K562 (cell line): ENCODE measurements around the gene MARS1. TPM values are rescaled to one million over a fixed set of nuclear protein-coding genes. Genes with fewer than 3 reads are reported as not detected.

Source experiments
- CHD1 ChIP-seq: fragments of 200-600 bp; sonication (generic); IDR thresholded peaks from one replicate; pipeline ENCODE4 v1.6.1; 2012; ENCODE audit warnings: mild to moderate bottlenecking, moderate library complexity, low read length, inconsistent platforms
- FOS ChIP-seq: IDR thresholded peaks from 3 replicates; pipeline ENCODE4 v1.6.1; 2011; ENCODE audit not compliant: insufficient read length; ENCODE audit errors: extremely low read depth
- GATAD2B ChIP-seq: fragments of 450-650 bp; IDR thresholded peaks from 2 replicates; pipeline ENCODE4 v1.6.1; 2017; ENCODE audit warnings: mild to moderate bottlenecking, borderline replicate concordance
- GTF2A2 ChIP-seq: IDR thresholded peaks from 2 replicates; pipeline ENCODE4 v1.6.1; 2016; ENCODE audit warnings: mild to moderate bottlenecking, missing genetic modification characterization, missing compliant biosample characterization
- IFI16 ChIP-seq: fragments of 250-450 bp; sonication (Bioruptor Pico); IDR thresholded peaks from 2 replicates; pipeline ENCODE4 v2.1.2; 2022; ENCODE audit warnings: mild to moderate bottlenecking, inconsistent platforms
- KDM1A ChIP-seq, 2 experiments: fragments of 450-650 bp; IDR thresholded peaks; 2 replicates each; pipeline ENCODE4 v1.6.1; 2016; ENCODE audit warnings: mild to moderate bottlenecking in 2 of 2
- KDM5B ChIP-seq: fragments of 200-600 bp; sonication (generic); IDR thresholded peaks from 2 replicates; pipeline ENCODE4 v1.6.1; 2012; ENCODE audit warnings: low read depth, mild to moderate bottlenecking, moderate library complexity, low read length, control low read depth, inconsistent platforms; ENCODE audit not compliant: insufficient replicate concordance
- LCOR ChIP-seq: sonication (generic); formaldehyde crosslinking; IDR thresholded peaks from 2 replicates; pipeline ENCODE4 v1.8.0; 2022; ENCODE audit warnings: mild to moderate bottlenecking, missing genetic modification reagents
- POLR2A ChIP-seq: fragments of 450-650 bp; conservative IDR thresholded peaks from 2 replicates; pipeline ENCODE4 v1.6.1; 2016
- POLR3G ChIP-seq: IDR thresholded peaks from 2 replicates; pipeline ENCODE4 v1.6.1; 2011; ENCODE audit not compliant: insufficient read length, insufficient replicate concordance; ENCODE audit errors: extremely low read depth
- RAD21 ChIP-seq, 2 experiments: fragments of 250-450 bp in 1 of 2; fragments of 450-650 bp in 1 of 2; sonication (Bioruptor Pico) in 1 of 2; formaldehyde crosslinking in 1 of 2; IDR thresholded peaks in 1 of 2; conservative IDR thresholded peaks in 1 of 2; 2 replicates each; pipeline versions ENCODE4 v1.4.0 to v1.8.0; 2020 to 2022; ENCODE audit warnings: mild to moderate bottlenecking in 2 of 2, moderate library complexity in 1 of 2
- RREB1 ChIP-seq: fragments of 250-450 bp; sonication (Bioruptor Pico); IDR thresholded peaks from 2 replicates; pipeline ENCODE4 v1.4.0; 2020
- SIX5 ChIP-seq, 2 experiments: IDR thresholded peaks; 2 replicates each; pipeline ENCODE4 v1.6.1; 2011; ENCODE audit warnings: low read length in 2 of 2, borderline replicate concordance in 1 of 2, low read depth in 1 of 2, mild to moderate bottlenecking in 1 of 2, moderate library complexity in 1 of 2; ENCODE audit not compliant: insufficient read depth in 1 of 2
- VEZF1 ChIP-seq: fragments of 200-800 bp; sonication (Bioruptor generic); IDR thresholded peaks from 2 replicates; pipeline ENCODE4 v1.6.1; 2017; ENCODE audit warnings: missing genetic modification characterization, missing compliant biosample characterization
- ZBTB1 ChIP-seq: sonication (generic); formaldehyde crosslinking; IDR thresholded peaks from 2 replicates; pipeline ENCODE4 v1.8.1; 2023; ENCODE audit warnings: missing genetic modification reagents, low read depth, mild to moderate bottlenecking, borderline replicate concordance
- ZHX1 ChIP-seq: fragments of 150-350 bp; conservative IDR thresholded peaks from 2 replicates; pipeline ENCODE4 v1.6.1; 2014; ENCODE audit warnings: low read length
- ZNF232 ChIP-seq: sonication (generic); formaldehyde crosslinking; IDR thresholded peaks from 2 replicates; pipeline ENCODE4 v1.8.0; 2022; ENCODE audit warnings: mild to moderate bottlenecking, missing genetic modification reagents
- ZNF75A ChIP-seq: fragments of 450-650 bp; formaldehyde crosslinking; IDR thresholded peaks from 2 replicates; pipeline ENCODE4 v1.4.0; 2020; ENCODE audit warnings: mild to moderate bottlenecking
- polyA plus RNA-seq, 8 experiments: library from polyadenylated mRNA; depleted of rRNA in 4 of 8; stranded (reverse) in 5 of 8; unstranded in 3 of 8; fragments of >200 nt; fragmentation: Nextera tagmentation in 2 of 8; fragmentation: Illumina TruSeq in 1 of 8; extraction: Ambion mirVana in 2 of 8; extraction: Trizol in 1 of 8; gene quantifications; 2 replicates each; pipeline versions ENCODE4 v1.2.1 to v1.2.3, GENCODE V29; 2011 to 2014; ENCODE audit warnings: inconsistent platforms in 1 of 8, missing spikeins in 1 of 8
- total RNA-seq, 7 experiments: library from RNA; depleted of rRNA in 6 of 7; stranded (reverse); fragments of >200 nt in 6 of 7; fragmentation: Illumina TruSeq in 2 of 7; extraction: Trizol in 2 of 7; gene quantifications; 2 replicates each; pipeline versions ENCODE4 v1.2.1 to v1.2.3, GENCODE V29; 2011 to 2021; ENCODE audit warnings: low replicate concordance in 1 of 7

Gene MARS1
- total and polyA plus RNA-seq, 9 of the 15 experiments (the other 6 are each of a cell fraction or from before 2014, with no cell fraction given), result 117 to 382 (median 220) TPM

GRCh38 chr12:57549909-57550640, 62.2 kb downstream of the MARS1 start, which contains the start of gene KIF5A (continued):
- TF ChIP-seq RREB1 (CRISPR knock-in tag) (0 out of 2 replicates have a peak, but pooled peaks have one; percentile 56), VEZF1 (CRISPR knock-in tag) (peak; percentile 77), CHD1 (no peak), POLR2A (peak; percentile 61), GTF2A2 (no peak), KDM5B (no peak), RAD21 (CRISPR knock-in tag; conservative IDR thresholded peaks at IDR 0.05 in 1 of 2, IDR thresholded peaks at IDR 0.05 in 1 of 2) (0 out of 4 replicates have a peak, but pooled peaks of 1 of the 2 experiments have one; percentile 9), ZNF75A (no peak), KDM1A (IDR thresholded peaks at IDR 0.05) (no peak), SIX5 (IDR thresholded peaks at IDR 0.05; ENCODE audit: borderline replicate concordance in 1 of 2, insufficient read depth in 1 of 2, low read depth in 1 of 2, low read length in 2 of 2) (no peak), LCOR (peak; percentile 52; the same call in 1 of the 2 replicates), ZHX1 (no peak), POLR3G (no peak), ZNF232 (CRISPR knock-in tag) (no peak), GATAD2B (no peak), FOS (no peak), ZBTB1 (CRISPR knock-in tag) (peak; percentile 22; the same call in 1 of the 2 replicates), IFI16 (CRISPR knock-in tag) (no peak)
